ENCODE measurements around the gene MYO10.

DNA sequence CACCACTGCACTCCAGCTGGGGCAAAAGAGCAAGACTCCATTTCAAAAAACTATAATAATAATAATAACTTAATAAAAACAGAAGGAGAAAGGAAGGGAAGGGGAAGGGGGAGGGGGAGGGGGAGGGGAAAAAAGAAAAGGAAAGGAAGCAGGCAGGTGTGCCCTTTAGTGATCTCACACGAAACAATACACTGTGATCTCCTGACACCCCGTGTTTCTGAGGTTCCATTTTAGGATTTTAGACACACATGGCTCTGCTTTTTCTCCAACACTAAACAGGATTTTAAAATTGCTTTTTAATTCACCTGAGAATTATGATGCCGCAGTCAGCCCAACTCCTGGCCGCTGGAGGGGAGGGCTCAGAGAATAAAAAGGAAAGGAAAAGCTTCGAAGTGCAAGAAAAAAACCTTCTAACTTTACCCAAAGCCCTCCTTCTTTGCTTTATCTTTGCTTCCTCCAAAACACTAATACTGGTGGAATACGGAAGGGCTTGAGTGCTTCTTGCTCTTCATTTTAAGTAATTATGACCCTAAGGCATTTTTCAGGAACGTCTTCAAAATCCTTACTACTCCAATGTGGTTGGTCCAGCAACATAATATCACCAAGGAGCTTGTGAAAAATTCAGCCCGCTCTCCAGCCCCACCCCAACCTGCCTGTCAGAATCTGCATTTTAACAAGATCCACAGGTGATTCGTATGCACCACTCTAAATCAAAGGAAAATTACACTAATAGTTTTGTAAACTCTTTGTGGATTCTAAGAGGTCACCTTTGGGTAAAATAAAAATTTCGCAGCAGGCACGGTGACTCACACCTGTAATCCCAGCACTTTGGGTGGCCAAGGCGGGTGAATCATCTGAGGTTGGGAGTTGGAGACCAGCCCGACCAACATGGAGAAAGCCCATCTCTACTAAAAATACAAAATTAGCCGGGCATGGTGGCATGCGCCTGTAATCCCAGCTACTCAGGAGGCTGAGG lies 66.0 kb downstream of the MYO10 start:
- TF ChIP-seq, protein P1, sequence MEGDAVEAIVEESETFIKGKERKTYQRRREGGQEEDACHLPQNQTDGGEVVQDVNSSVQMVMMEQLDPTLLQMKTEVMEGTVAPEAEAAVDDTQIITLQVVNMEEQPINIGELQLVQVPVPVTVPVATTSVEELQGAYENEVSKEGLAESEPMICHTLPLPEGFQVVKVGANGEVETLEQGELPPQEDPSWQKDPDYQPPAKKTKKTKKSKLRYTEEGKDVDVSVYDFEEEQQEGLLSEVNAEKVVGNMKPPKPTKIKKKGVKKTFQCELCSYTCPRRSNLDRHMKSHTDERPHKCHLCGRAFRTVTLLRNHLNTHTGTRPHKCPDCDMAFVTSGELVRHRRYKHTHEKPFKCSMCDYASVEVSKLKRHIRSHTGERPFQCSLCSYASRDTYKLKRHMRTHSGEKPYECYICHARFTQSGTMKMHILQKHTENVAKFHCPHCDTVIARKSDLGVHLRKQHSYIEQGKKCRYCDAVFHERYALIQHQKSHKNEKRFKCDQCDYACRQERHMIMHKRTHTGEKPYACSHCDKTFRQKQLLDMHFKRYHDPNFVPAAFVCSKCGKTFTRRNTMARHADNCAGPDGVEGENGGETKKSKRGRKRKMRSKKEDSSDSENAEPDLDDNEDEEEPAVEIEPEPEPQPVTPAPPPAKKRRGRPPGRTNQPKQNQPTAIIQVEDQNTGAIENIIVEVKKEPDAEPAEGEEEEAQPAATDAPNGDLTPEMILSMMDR (conservative IDR thresholded peaks at IDR 0.05; ENCODE audit: low read depth, low read length) = no peak
- no peak for TF ChIP-seq EZH2 (IDR thresholded peaks at IDR 0.05; ENCODE audit: borderline replicate concordance, low read depth, low read length, poor library complexity, severe bottlenecking)

Measured in A673 (cell line).